ENCODE data around the gene EIF1. TPM values are rescaled to one million over a fixed set of nuclear protein-coding genes. Genes with fewer than 3 reads are reported as not detected.

Gene EIF1
- 61.0 and 63.1 TPM in 2 replicates for total RNA-seq

GRCh38 chr17:41688641-41689496, at the start of gene EIF1:
EIF1 (plus strand) TSS chr17:41688885; CDS start chr17:41689039, 154 bp downstream.

GRCh38 chr17:41711669-41712400, 23.1 kb downstream of the EIF1 start, which contains the start of gene GAST:
GAST (plus strand) TSS chr17:41712331; CDS start chr17:41715437, 3,106 bp downstream.

GRCh38 chr17:41734139-41734948, 45.7 kb downstream of the EIF1 start, which contains the start of gene HAP1:
HAP1 (minus strand) TSS chr17:41734643; CDS start chr17:41734634, 9 bp downstream.

Other genes starting within 250 kb of the EIF1 start
- gene KRT38, start 247.9 kb upstream of the EIF1 start, total RNA-seq = 0.18 TPM in 1 of 2 replicates, not detected in the other
- 0.18 TPM in 1 of 2 replicates, not detected in the other for gene KRT32, start 221.5 kb upstream of the EIF1 start, total RNA-seq
- not detected in 2 replicates for gene KRT35, start 207.7 kb upstream of the EIF1 start, total RNA-seq
- not detected in 2 replicates for gene KRT36, start 199.0 kb upstream of the EIF1 start, total RNA-seq
- 0.35 TPM in 1 of 2 replicates, not detected in the other for gene KRT13, start 183.3 kb upstream of the EIF1 start, total RNA-seq
- 5.3 and 13.8 TPM in 2 replicates for gene KRT15, start 170.0 kb upstream of the EIF1 start, total RNA-seq
- gene KRT19, start 160.6 kb upstream of the EIF1 start, total RNA-seq = 631 and 654 TPM in 2 replicates
- not detected in 2 replicates for gene KRT9, start 116.8 kb upstream of the EIF1 start, total RNA-seq
- gene KRT14, start 102.0 kb upstream of the EIF1 start, total RNA-seq = not detected in 2 replicates
- not detected in 2 replicates for gene KRT16, start 76.1 kb upstream of the EIF1 start, total RNA-seq
- gene KRT17, start 64.3 kb upstream of the EIF1 start, total RNA-seq = 3.5 and 9.2 TPM in 2 replicates
- gene GAST, start 23.4 kb downstream of the EIF1 start, total RNA-seq = not detected in 2 replicates
- not detected in 2 replicates for gene HAP1, start 45.8 kb downstream of the EIF1 start, total RNA-seq
- gene JUP, start 97.8 kb downstream of the EIF1 start, total RNA-seq = 19.0 and 26.9 TPM in 2 replicates
- gene P3H4, start 123.1 kb downstream of the EIF1 start, total RNA-seq = 59.5 and 95.4 TPM in 2 replicates
- gene FKBP10, start 124.1 kb downstream of the EIF1 start, total RNA-seq = 319 and 330 TPM in 2 replicates
- gene NT5C3B, start 147.3 kb downstream of the EIF1 start, total RNA-seq = 45.3 and 47.9 TPM in 2 replicates
- gene KLHL10, start 148.9 kb downstream of the EIF1 start, total RNA-seq = under 0.01 TPM in 1 of 2 replicates, not detected in the other
- gene KLHL11, start 176.5 kb downstream of the EIF1 start, total RNA-seq = 11.5 and 13.5 TPM in 2 replicates
- 616 and 636 TPM in 2 replicates for gene ACLY, start 230.1 kb downstream of the EIF1 start, total RNA-seq
- 0.71 and 1.7 TPM in 2 replicates for gene ODAD4, start 241.7 kb downstream of the EIF1 start, total RNA-seq